ENCODE measurements around the gene TM2D3. TPM values are rescaled to one million over a fixed set of nuclear protein-coding genes. Genes with fewer than 3 reads are reported as not detected.

TM2D3 gene
- total and polyA plus RNA-seq, 10 of the 15 experiments (the other 5 are each of a cell fraction or from before 2014, with no cell fraction given): 28.3 to 84.5 (median 45.0) TPM

- no peaks in the 10 kb centered on the region for H3K4me1 ChIP-seq (ENCODE audit: control insufficient read depth, insufficient read depth, low read length)
- ChIA-PET POLR2A (no interaction called here), SMC1A (ENCODE audit: uncharacterized antibody, unreplicated experiment) (no interaction called here), CTCF (no interaction called here), RAD21 (ENCODE audit: unreplicated experiment) (no interaction called here)
- BruUV-seq (replicated peaks): no TSS peak
- DNase-seq (ENCODE audit: low read depth, low spot score): no peak
- no peak overlapping the region for H3K9ac ChIP-seq (ENCODE audit: control insufficient read depth, insufficient read depth, low read length)
- no peak for FAIRE-seq
- H3K4me3 ChIP-seq: no peak overlapping the region
- no peaks in the 10 kb centered on the region for H3K9me3 ChIP-seq (replicated peaks; ENCODE audit: control insufficient read depth, insufficient read depth, low read length)
- intact Hi-C loops (cut with micrococcal nuclease; ENCODE audit: unreplicated experiment) (no loop called here), in situ Hi-C loops (cut with MboI) (no loop called here)
- H3K27me3 ChIP-seq (replicated peaks in 1 of 2; ENCODE audit: control insufficient read depth in 2 of 2, insufficient read depth in 2 of 2, low read length in 1 of 2): no peaks in the 10 kb centered on the region; a peak in 1 of 4 replicates
- TF ChIP-seq, protein P1, sequence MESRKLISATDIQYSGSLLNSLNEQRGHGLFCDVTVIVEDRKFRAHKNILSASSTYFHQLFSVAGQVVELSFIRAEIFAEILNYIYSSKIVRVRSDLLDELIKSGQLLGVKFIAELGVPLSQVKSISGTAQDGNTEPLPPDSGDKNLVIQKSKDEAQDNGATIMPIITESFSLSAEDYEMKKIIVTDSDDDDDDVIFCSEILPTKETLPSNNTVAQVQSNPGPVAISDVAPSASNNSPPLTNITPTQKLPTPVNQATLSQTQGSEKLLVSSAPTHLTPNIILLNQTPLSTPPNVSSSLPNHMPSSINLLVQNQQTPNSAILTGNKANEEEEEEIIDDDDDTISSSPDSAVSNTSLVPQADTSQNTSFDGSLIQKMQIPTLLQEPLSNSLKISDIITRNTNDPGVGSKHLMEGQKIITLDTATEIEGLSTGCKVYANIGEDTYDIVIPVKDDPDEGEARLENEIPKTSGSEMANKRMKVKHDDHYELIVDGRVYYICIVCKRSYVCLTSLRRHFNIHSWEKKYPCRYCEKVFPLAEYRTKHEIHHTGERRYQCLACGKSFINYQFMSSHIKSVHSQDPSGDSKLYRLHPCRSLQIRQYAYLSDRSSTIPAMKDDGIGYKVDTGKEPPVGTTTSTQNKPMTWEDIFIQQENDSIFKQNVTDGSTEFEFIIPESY (IDR thresholded peaks at IDR 0.05): no peak
- TF ChIP-seq MTA2 (IDR thresholded peaks at IDR 0.05; ENCODE audit: low read depth) (no peak), NRF1 (conservative IDR thresholded peaks at IDR 0.05; ENCODE audit: low read depth, low read length) (no peak), SREBF2 (IDR thresholded peaks at IDR 0.05; ENCODE audit: low read length) (no peak), SUPT20H (IDR thresholded peaks at IDR 0.05; ENCODE audit: borderline replicate concordance, control insufficient read depth, low read depth, low read length) (no peak), ZBTB4 (CRISPR knock-in tag; IDR thresholded peaks at IDR 0.05) (no peak), RB1 (IDR thresholded peaks at IDR 0.05; ENCODE audit: borderline replicate concordance) (no peak)
- TF ChIP-seq, protein P2, sequence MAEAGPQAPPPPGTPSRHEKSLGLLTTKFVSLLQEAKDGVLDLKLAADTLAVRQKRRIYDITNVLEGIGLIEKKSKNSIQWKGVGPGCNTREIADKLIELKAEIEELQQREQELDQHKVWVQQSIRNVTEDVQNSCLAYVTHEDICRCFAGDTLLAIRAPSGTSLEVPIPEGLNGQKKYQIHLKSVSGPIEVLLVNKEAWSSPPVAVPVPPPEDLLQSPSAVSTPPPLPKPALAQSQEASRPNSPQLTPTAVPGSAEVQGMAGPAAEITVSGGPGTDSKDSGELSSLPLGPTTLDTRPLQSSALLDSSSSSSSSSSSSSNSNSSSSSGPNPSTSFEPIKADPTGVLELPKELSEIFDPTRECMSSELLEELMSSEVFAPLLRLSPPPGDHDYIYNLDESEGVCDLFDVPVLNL (IDR thresholded peaks at IDR 0.05; ENCODE audit: low read depth, low read length): no peak
- H4K20me1 ChIP-seq (ENCODE audit: control insufficient read depth, insufficient read depth): no peaks in the 10 kb centered on the region
- no peak overlapping the region for H2AFZ ChIP-seq (ENCODE audit: control insufficient read depth, low read depth, low read length)
- no peaks in the 10 kb centered on the region for H3K36me3 ChIP-seq (ENCODE audit: control insufficient read depth in 2 of 2, insufficient read depth in 2 of 2, low read length in 1 of 2)
- no peaks in the 10 kb centered on the region for H3K79me2 ChIP-seq (ENCODE audit: control insufficient read depth, insufficient read depth, low read length)
- 43% methylated on average over 6 of the region's 6 CpGs for WGBS (ENCODE audit: insufficient coverage, insufficient replicate concordance, low lambda C conversion rate, missing lambda C conversion rate)
- H3K27ac ChIP-seq (ENCODE audit: control insufficient read depth, insufficient read depth): no peak overlapping the region
- no peak overlapping the region for H3K4me2 ChIP-seq (ENCODE audit: control insufficient read depth, insufficient read depth)
- no peak for ATAC-seq
Measured at GRCh38 chr15:101597360-101597928, 54.7 kb downstream of the TM2D3 start.
